ENCODE data around the gene RCN1. TPM values are rescaled to one million over a fixed set of nuclear protein-coding genes. Genes with fewer than 3 reads are reported as not detected.

Gene RCN1
- total and polyA plus RNA-seq, 2 donors (not counting 3 experiments of a cell fraction or from before 2014, with no cell fraction given) = 174 to 285 TPM

- peaks cover 42 to 47% of the 10 kb centered on the region in 2 experiments for H3K27me3 ChIP-seq (ENCODE audit: control insufficient read depth in 2 of 2, insufficient read depth in 2 of 2, low read length in 2 of 2)
- no peaks in the 10 kb centered on the region for H4K20me1 ChIP-seq (replicated peaks; ENCODE audit: control insufficient read depth, extremely low read depth, insufficient read depth, low read length)
- TF ChIP-seq, protein P1, sequence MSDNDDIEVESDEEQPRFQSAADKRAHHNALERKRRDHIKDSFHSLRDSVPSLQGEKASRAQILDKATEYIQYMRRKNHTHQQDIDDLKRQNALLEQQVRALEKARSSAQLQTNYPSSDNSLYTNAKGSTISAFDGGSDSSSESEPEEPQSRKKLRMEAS (IDR thresholded peaks at IDR 0.05; ENCODE audit: insufficient read depth, insufficient read length) = no peak
- H2AFZ ChIP-seq (ENCODE audit: low read depth, low read length) = no peak overlapping the region
- BruUV-seq (replicated peaks) = no TSS peak
- H3K4me2 ChIP-seq (ENCODE audit: insufficient read depth, low read length) = no peak overlapping the region
- no peaks in the 10 kb centered on the region for H3K4me1 ChIP-seq (ENCODE audit: control insufficient read depth, extremely low read depth, insufficient read depth, low read length)
- ChIA-PET POLR2A (no interaction called here), CTCF (interaction anchor here (1.1 to 1.9 kb wide), 3 partner anchors 11 to 105 kb away, joined by 3 to 8 read pairs (median 3); no protein-coding TSS in a partner anchor)
- dilution Hi-C loops (cut with MboI; ENCODE audit: extremely low pct_ligation_motif_present, low sequenced_read_pairs) = no loop called here
- no peak for DNase-seq (ENCODE audit: low read depth, low spot score)
- H3K79me2 ChIP-seq (ENCODE audit: control insufficient read depth, insufficient read depth, low read length) = no peaks in the 10 kb centered on the region
- H3K9me1 ChIP-seq (replicated peaks; ENCODE audit: control insufficient read depth, extremely low read depth, insufficient read depth, low read length) = peaks cover 2% of the 10 kb centered on the region
- H3K9ac ChIP-seq (replicated peaks; ENCODE audit: extremely low read depth, insufficient read depth, low read length) = no peak overlapping the region
- H3K9me3 ChIP-seq (replicated peaks; ENCODE audit: control insufficient read depth, insufficient read depth, low read length) = no peaks in the 10 kb centered on the region
- no peak for FAIRE-seq
- no peaks in the 10 kb centered on the region for H3K36me3 ChIP-seq (ENCODE audit: control insufficient read depth in 2 of 2, extremely low read depth in 1 of 2, insufficient read depth in 2 of 2, low read length in 2 of 2)
- no peak overlapping the region for H3K27ac ChIP-seq (ENCODE audit: insufficient read depth, low read depth, low read length)
- no peak overlapping the region for H3K4me3 ChIP-seq (replicated peaks in 1 of 3; ENCODE audit: insufficient read depth in 1 of 3, low read depth in 1 of 3, low read length in 3 of 3)
- intact Hi-C loops (cut with micrococcal nuclease) = no loop called here
Observed at GRCh38 chr11:32070692-32071091, 20.2 kb upstream of the RCN1 start.

GRCh38 chr11:32071811-32072210 lies 19.1 kb upstream of the RCN1 start:
- CTCF ChIA-PET = interaction anchor here (0.8 to 3.0 kb wide), 15 partner anchors 11 to 114 kb away, joined by 3 to 14 read pairs (median 4); no protein-coding TSS in a partner anchor
- POLR2A ChIA-PET = no interaction called here

More at GRCh38 chr11:32071811-32072210, 19.1 kb upstream of the RCN1 start:
- no peaks in the 10 kb centered on the region for H3K79me2 ChIP-seq (ENCODE audit: control insufficient read depth, insufficient read depth, low read length)
- DNase-seq (ENCODE audit: low read depth, low spot score) (peak; percentile 44), FAIRE-seq (peak; percentile 82)
- intact Hi-C loops (cut with micrococcal nuclease) = no loop called here
- no peak for TF ChIP-seq GATA2 (IDR thresholded peaks at IDR 0.05; ENCODE audit: insufficient read depth, insufficient read length, low read depth, low read length)
- TF ChIP-seq, protein P1 (IDR thresholded peaks at IDR 0.05; ENCODE audit: insufficient read depth, insufficient read length) = no peak
- peak; percentile 26 to 44 for TF ChIP-seq CTCF (IDR thresholded peaks at IDR 0.05; ENCODE audit: extremely low read depth in 1 of 2, insufficient read depth in 1 of 2, low read depth in 1 of 2, low read length in 2 of 2)
- TF ChIP-seq MYC (IDR thresholded peaks at IDR 0.05; ENCODE audit: low read depth, low read length) = no peak
- TF ChIP-seq JUN (IDR thresholded peaks at IDR 0.05; ENCODE audit: borderline replicate concordance, insufficient read depth, insufficient read length, low read depth) = no peak
- TF ChIP-seq EZH2 (IDR thresholded peaks at IDR 0.05; ENCODE audit: borderline replicate concordance, low read depth, low read length, severe bottlenecking) = no peak
- no peak for TF ChIP-seq FOS (IDR thresholded peaks at IDR 0.05; ENCODE audit: borderline replicate concordance, insufficient read depth, low read length)
- no peak for TF ChIP-seq POLR2AphosphoS5 (IDR thresholded peaks at IDR 0.05; ENCODE audit: insufficient read depth, low read depth, low read length)
- no peaks in the 10 kb centered on the region for H4K20me1 ChIP-seq (replicated peaks; ENCODE audit: control insufficient read depth, extremely low read depth, insufficient read depth, low read length)
- peaks cover 2% of the 10 kb centered on the region for H3K9me1 ChIP-seq (replicated peaks; ENCODE audit: control insufficient read depth, extremely low read depth, insufficient read depth, low read length)
- H3K9me3 ChIP-seq (replicated peaks; ENCODE audit: control insufficient read depth, insufficient read depth, low read length) = no peaks in the 10 kb centered on the region
- no peaks in the 10 kb centered on the region for H3K36me3 ChIP-seq (ENCODE audit: control insufficient read depth in 2 of 2, extremely low read depth in 1 of 2, insufficient read depth in 2 of 2, low read length in 2 of 2)
- H3K27ac ChIP-seq (ENCODE audit: insufficient read depth, low read depth, low read length) = no peak overlapping the region
- no peak overlapping the region for H2AFZ ChIP-seq (ENCODE audit: low read depth, low read length)
- no peaks in the 10 kb centered on the region for H3K4me1 ChIP-seq (ENCODE audit: control insufficient read depth, extremely low read depth, insufficient read depth, low read length)
- H3K4me3 ChIP-seq (replicated peaks in 1 of 3; ENCODE audit: insufficient read depth in 1 of 3, low read depth in 1 of 3, low read length in 3 of 3) = no peak overlapping the region
- no peak overlapping the region for H3K9ac ChIP-seq (replicated peaks; ENCODE audit: extremely low read depth, insufficient read depth, low read length)
- BruUV-seq (replicated peaks) = no TSS peak
- no peak overlapping the region for H3K4me2 ChIP-seq (ENCODE audit: insufficient read depth, low read length)
- dilution Hi-C loops (cut with MboI; ENCODE audit: extremely low pct_ligation_motif_present, low sequenced_read_pairs) = no loop called here
- H3K27me3 ChIP-seq (ENCODE audit: control insufficient read depth in 2 of 2, insufficient read depth in 2 of 2, low read length in 2 of 2) = peaks cover 39 to 45% of the 10 kb centered on the region in 2 experiments
